BE2C (cell line): ENCODE measurements around the gene PBLD.

Source experiments
- DNase-seq: peaks from one replicate; pipeline ENCODE4 v3.0.0-alpha.2; 2020
- H3K27me3 ChIP-seq: fragments of 250-450 bp; sonication (Bioruptor Pico); 2 replicates; pipeline ENCODE4 v1.5.1; 2020; ENCODE audit warnings: mild to moderate bottlenecking
- H3K36me3 ChIP-seq: fragments of 250-450 bp; sonication (Bioruptor Pico); 2 replicates; pipeline ENCODE4 v1.5.1; 2020; ENCODE audit warnings: mild to moderate bottlenecking
- H3K4me1 ChIP-seq: fragments of 250-450 bp; sonication (Bioruptor Pico); 2 replicates; pipeline ENCODE4 v1.5.1; 2020
- H3K4me3 ChIP-seq: 2 replicates; pipeline ENCODE4 v1.5.1; 2011; ENCODE audit warnings: low read depth, low read length
- H3K9me3 ChIP-seq: fragments of 250-450 bp; sonication (Bioruptor Pico); 2 replicates; pipeline ENCODE4 v1.5.1; 2020
- TF ChIP-seq, protein P1 (sequence below): IDR thresholded peaks from 2 replicates; pipeline ENCODE4 v1.5.1; 2012; ENCODE audit warnings: mild to moderate bottlenecking, low read depth, low read length

PBLD gene

DNA sequence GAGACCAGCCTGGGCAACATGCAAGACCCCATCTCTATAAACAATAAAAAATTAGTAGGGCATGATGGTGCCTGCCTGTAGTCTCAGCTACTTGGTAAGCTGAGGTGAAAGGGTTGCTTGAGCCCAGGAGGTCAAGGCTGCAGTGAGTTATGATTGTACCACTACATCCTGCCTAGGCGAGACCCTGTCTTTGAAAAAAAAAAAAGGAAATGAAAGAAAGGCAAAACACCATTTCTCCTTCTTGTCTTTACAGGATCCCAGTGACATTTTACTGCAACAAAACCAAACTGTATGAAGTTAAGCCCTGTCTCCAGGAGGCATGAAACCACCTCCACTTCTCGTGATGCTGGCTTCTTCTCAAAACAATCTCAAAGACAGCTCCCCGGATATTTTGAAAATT lies 29.9 kb upstream of the PBLD start:
- DNase-seq: no peak
- TF ChIP-seq, protein P1, sequence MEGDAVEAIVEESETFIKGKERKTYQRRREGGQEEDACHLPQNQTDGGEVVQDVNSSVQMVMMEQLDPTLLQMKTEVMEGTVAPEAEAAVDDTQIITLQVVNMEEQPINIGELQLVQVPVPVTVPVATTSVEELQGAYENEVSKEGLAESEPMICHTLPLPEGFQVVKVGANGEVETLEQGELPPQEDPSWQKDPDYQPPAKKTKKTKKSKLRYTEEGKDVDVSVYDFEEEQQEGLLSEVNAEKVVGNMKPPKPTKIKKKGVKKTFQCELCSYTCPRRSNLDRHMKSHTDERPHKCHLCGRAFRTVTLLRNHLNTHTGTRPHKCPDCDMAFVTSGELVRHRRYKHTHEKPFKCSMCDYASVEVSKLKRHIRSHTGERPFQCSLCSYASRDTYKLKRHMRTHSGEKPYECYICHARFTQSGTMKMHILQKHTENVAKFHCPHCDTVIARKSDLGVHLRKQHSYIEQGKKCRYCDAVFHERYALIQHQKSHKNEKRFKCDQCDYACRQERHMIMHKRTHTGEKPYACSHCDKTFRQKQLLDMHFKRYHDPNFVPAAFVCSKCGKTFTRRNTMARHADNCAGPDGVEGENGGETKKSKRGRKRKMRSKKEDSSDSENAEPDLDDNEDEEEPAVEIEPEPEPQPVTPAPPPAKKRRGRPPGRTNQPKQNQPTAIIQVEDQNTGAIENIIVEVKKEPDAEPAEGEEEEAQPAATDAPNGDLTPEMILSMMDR: no peak
- no peaks in the 10 kb centered on the region for H3K9me3 ChIP-seq
- no peaks in the 10 kb centered on the region for H3K27me3 ChIP-seq
- H3K36me3 ChIP-seq: peaks cover 16% of the 10 kb centered on the region
- no peaks in the 10 kb centered on the region for H3K4me1 ChIP-seq
- H3K4me3 ChIP-seq: no peak overlapping the region

DNA sequence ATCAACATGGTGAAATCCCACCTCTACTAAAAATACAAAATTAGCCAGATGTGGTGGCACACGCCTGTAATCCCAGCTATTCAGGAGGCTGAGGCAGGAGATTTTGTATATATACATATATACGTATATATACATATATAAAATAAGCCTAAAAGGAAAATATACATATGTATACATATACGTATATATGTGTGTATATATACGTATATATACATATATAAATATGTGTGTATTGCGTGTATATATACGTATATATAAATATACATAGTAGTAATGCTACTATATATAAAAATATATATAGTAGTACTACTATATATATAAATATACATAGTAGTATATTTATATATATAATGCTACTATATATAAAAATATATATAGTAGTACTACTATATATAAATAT lies 26.5 kb upstream of the PBLD start:
- H3K4me3 ChIP-seq: no peak overlapping the region
- no peaks in the 10 kb centered on the region for H3K9me3 ChIP-seq
- DNase-seq: no peak
- H3K36me3 ChIP-seq: peaks cover 20% of the 10 kb centered on the region
- H3K4me1 ChIP-seq: no peaks in the 10 kb centered on the region
- TF ChIP-seq, protein P1: no peak
- H3K27me3 ChIP-seq: no peaks in the 10 kb centered on the region

- TF ChIP-seq, protein P1: no peak
- peaks cover 4% of the 10 kb centered on the region for H3K36me3 ChIP-seq
- H3K27me3 ChIP-seq: no peaks in the 10 kb centered on the region
- no peaks in the 10 kb centered on the region for H3K4me1 ChIP-seq
- no peak for DNase-seq
- no peaks in the 10 kb centered on the region for H3K9me3 ChIP-seq
- H3K4me3 ChIP-seq: no peak overlapping the region
Measured at GRCh38 chr10:68353537-68353936, 20.8 kb upstream of the PBLD start.

- Histone ChIP-seq H3K4me1 (no peaks in the 10 kb centered on the region), H3K27me3 (no peaks in the 10 kb centered on the region), H3K36me3 (peaks cover 32% of the 10 kb centered on the region), H3K9me3 (no peaks in the 10 kb centered on the region), H3K4me3 (no peak overlapping the region)
- peak; percentile 48 for DNase-seq
- TF ChIP-seq, protein P1: peak; percentile 84
Measured at GRCh38 chr10:68348265-68348741, 15.6 kb upstream of the PBLD start.

- H3K9me3 ChIP-seq: no peaks in the 10 kb centered on the region
- H3K36me3 ChIP-seq: peaks cover 46% of the 10 kb centered on the region
- H3K4me3 ChIP-seq: no peak overlapping the region
- TF ChIP-seq, protein P1: no peak
- no peaks in the 10 kb centered on the region for H3K27me3 ChIP-seq
- DNase-seq: no peak
- no peaks in the 10 kb centered on the region for H3K4me1 ChIP-seq
Measured at GRCh38 chr10:68346774-68347173, 14.0 kb upstream of the PBLD start.

- Histone ChIP-seq H3K9me3 (no peaks in the 10 kb centered on the region), H3K27me3 (no peaks in the 10 kb centered on the region), H3K4me3 (no peak overlapping the region), H3K4me1 (no peaks in the 10 kb centered on the region), H3K36me3 (peaks cover 58% of the 10 kb centered on the region)
- TF ChIP-seq, protein P1: no peak
- DNase-seq: no peak
Measured at GRCh38 chr10:68345621-68346020, 12.9 kb upstream of the PBLD start.
